GM20431 (cell line): Measurements from ENCODE around the gene RNF25.

ENCODE experiments used
- in situ Hi-C: fragments of 300-500 bp; cut with MseI, MboI; formaldehyde crosslinking; loops from one replicate; pipeline ENCODE4 v1.15.0; 2020; ENCODE audit warnings: low sequenced_read_pairs; ENCODE audit not compliant: unreplicated experiment

Gene RNF25, protein sequence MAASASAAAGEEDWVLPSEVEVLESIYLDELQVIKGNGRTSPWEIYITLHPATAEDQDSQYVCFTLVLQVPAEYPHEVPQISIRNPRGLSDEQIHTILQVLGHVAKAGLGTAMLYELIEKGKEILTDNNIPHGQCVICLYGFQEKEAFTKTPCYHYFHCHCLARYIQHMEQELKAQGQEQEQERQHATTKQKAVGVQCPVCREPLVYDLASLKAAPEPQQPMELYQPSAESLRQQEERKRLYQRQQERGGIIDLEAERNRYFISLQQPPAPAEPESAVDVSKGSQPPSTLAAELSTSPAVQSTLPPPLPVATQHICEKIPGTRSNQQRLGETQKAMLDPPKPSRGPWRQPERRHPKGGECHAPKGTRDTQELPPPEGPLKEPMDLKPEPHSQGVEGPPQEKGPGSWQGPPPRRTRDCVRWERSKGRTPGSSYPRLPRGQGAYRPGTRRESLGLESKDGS

DNA sequence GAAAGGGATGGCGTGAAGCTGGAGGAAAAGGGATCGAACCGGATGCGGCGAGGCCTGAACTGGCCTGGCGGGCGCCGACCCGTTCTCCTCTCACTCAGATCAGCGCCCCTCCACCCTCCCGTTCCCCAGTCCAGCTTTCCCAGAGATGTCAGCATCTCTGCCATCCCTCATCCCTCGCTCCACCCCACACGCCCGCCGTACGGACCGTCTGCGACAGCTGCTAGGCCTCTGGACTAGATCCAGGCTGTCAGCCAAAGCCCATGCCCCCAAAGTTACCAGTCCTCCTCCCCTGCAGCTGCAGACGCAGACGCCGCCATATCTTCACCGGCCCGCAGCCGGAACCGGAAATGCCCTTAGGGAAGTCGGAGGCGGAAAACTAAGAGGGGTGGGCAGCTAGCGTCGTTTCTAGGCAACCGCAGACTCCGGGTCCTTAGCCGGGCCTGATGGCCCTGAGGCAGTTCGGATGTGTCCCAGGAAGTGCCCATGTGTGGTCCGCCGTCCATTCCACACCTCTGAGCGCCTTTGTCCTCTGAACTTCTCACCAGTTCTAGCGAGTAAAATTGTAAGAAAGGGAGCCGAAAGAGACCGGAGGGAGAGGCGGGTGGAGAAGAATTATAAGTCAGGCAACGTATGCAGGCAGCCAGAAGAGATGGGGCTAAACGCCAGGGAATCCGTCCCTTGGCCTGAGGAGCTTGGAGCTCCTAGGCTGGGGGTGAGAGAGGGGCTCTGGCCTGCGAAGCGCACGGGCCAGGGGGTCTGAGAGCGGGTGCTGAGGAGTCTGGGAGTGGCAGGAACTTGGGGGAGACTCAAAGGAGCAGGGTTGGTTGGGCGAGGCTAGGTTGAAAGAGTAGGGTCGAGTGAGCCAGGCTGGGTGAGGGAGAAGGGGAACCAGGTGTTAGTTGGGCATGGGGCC lies at the start of gene RNF25, which contains the start of gene STK36:
Gene RNF25 (minus strand): TSS at position 349 of the 913 bp plus-strand sequence. CDS start 32 bp downstream, at position 317.
Gene STK36 (plus strand): TSS at position 433 of the 913 bp plus-strand sequence. CDS start 744 bp downstream, outside the sequence.
- in situ Hi-C loops, result loop anchor here (25.0 kb wide), 2 partner anchors 165 to 260 kb away; partner anchors contain the start of genes PRKAG3 and VIL1

DNA sequence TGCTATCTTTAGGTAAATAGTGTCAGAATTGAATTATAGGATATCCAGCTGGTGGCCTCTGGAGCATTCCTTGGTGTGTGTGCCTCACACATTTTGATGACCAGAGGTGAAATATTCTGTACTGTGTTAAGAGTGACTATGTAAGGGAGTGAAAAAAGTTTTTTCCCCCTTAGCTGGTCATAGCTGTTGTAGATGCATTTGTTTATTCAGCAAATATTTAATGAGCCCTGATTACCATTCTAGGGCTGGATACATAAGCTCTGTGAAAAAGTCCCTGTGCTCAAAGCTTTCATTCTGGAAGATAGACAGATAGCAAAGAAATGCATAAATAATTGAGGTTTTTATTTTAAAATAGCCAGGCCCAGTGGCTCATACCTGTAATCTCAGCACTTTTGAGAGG lies 49.7 kb upstream of the RNF25 start:
- in situ Hi-C loops, result no loop called here

DNA sequence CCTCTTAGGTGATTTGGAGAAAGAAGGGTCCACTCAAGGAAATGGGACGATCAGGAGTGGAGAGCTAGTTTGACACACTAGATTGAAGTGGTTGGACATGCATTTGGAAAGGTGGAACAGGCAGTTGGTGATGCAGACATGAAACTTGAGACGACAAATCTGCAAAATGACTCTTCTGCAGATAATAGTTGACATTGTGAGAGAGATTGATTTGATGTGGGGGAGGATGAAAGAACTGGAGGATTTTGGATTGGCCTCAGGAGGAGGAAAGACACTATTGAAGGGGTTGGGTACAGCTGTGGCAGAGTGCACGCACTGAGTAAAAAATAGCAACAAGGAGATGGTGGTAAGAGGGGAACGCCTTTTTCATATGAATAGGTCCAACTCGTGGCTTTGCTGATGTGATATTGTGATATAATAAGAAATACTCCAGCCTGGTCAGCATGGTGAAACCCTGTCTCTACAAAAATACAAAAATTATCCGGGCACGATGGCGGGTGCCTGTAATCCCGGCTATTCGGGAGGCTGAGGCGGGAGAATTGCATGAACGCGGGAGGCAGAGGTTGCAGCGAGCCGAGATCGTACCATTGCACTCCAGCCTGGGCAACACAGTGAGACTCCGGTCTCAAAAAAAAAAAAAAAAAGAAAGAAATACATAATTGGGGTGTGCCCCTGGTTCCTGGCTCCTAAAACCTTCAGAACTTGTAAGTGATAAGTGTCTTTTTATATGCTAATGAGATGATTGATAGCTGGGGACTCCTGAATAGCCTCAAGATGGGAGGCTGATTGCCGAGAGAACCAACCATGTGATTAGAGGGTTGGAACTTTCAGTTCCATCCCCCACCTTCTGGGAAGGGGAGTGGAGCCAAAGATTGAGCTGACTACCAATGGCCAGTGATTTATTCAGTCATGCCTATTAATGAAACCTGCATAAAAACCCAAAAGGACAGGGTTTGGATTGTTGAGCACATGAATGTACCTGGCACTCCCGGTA lies 48.5 kb upstream of the RNF25 start:
- in situ Hi-C loops, result no loop called here

DNA sequence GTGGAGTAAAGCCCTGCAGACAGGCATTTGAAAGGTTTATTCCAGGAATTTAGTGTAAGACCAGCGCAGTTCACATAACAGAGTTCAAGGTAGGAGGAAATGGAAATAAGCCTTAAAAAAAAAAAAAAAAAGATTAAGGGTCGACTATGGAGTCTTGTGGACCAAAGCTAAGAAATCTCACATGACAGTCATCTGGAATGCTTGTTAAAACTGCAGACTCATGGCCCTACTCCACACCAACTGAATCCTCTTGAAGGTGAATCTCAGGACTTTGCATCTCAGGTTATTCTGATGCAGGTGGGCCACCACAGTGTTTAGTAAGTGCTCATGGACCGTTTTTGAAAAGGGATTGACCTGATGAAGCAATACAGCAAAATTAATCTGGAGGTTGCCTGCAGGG lies 47.7 kb upstream of the RNF25 start:
- in situ Hi-C loops, result no loop called here

DNA sequence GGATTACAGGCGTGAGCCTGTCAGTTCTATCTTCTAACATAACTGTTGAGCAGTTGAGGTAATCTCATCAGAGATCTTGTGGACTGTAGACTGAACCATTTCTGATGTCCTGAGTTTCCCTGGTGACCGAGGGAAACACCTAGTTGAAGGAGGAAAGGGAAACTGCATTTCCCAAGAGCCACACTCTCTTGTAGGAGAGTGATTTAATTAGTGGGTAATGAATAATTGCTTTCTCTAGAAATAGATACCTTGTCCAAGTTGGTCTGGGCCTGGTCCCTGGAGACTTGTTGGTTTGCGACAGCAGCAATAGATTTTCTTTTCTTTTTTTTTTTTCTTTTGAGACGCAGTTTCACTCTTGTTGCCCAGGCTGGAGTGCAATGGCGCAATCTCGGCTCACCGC lies 46.3 kb upstream of the RNF25 start:
- in situ Hi-C loops, result no loop called here

DNA sequence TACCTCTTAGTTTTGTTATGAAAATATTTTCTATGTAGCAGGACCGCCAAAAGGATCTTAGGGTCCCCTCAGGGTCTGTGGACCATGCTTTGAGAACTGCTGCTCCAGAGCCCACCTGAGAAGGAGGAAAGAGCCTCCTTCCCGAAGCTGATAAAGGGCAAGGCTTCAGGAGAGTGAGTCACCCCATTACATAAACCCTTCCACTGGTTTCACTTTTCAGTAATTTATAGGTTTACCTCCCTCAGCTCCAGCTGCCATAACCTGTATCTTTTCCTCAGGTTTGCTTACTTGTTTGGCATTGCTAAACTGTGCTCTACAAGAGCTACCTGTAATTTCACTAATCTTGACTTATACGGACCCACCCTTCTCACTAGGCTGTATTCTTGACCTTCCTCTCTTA lies 45.5 kb upstream of the RNF25 start:
- in situ Hi-C loops, result no loop called here

DNA sequence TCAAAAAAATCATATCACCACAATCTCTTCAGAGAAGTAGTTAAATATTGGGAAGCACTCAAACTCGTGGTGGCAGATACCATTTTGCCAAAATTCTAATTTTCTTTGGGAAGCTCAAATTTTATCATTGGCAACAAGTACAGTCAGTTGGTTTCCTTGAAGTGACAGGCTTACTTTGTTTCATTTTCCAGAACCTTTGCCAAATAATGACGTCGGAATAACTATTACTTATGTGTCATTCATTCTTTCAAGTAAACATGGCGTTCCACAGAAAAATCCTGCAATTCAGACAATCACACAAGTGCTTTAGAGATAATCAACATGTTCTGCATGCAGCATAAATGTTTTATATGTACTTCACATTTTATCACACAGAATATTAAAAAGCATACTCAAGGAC lies 44.3 kb upstream of the RNF25 start:
- in situ Hi-C loops, result no loop called here

DNA sequence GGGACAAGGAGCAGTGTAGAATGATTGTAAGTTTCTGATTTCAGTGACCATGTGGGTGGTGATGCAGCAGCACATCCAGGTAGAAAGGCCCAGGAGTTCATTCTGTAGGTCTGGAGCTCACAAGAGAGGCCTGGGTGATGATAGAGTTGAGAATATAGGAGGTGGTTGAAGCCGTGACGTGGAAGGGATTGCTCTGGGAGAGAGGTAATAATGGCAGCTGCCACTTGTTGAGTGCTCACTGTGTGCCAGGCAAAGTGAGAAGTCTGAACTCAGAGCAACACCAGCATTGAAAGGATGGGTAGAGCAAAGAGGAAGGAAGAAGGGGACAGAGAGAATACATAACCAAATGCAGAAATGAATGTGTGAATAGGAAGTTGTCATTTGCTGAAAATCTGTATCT lies 42.1 kb upstream of the RNF25 start:
- in situ Hi-C loops, result no loop called here

DNA sequence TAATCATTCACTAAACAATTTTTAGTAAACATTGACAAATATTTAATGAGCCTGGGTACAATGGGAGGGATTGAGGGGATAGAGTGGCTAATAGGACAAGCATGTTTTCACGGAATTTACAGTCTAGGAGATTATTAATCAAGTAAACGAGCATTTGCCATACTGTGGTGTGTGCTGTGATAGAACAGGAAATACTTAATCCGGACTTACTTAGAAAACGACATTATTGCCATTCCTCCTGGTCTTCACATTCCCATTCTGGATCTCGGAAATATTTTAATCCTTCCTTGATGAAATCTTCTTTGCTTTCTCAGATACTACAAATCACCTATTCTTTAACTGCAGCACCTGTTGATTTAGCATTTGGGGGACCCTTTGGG lies 39.7 kb upstream of the RNF25 start:
- in situ Hi-C loops, result no loop called here

DNA sequence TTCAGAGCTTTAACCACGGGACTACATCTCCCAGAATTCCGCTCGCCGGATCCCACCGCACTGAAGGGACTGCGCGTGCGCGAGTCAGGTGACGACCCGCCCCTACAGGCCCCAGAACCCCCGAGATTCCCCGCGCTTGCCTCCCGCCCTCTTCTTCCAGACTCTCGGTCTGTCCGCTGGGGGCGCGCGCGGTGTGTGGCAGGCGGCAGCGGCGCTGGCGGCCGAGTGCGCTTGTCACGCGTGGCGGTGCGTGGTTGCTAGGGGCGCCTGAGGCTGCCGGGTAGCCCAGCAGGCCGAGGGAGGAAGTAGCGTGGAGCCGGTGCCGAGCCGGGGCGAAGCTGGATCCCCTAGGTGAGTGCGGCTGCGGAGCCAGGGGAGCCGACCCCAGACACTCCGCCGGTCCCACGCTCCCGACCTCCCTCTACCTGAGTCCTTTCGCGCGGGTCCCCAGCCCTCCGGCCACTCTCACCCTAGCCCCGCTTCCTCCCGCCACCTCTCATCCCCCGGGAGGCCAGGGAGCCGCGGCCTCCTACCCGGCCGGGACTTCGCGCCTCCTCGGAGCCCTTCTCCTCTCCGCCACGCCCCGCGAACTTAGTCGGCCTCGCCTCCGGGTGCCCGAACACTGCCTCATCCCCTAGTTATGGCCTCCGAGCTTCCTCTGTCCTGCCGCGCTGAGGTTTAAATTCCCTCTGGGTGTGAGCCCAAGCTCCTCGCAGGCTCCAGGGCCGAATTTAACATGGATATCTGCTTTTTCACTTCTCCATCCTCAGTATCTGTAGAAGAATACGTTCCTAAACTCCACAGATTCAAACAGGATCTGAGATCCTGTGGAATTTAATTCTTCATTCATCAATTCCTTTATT lies 39.1 kb upstream of the RNF25 start, which contains the start of gene TTLL4:
Gene TTLL4 (plus strand): TSS at position 149 of the 863 bp plus-strand sequence. CDS start 26,842 bp downstream, outside the sequence.
- in situ Hi-C loops, result no loop called here

DNA sequence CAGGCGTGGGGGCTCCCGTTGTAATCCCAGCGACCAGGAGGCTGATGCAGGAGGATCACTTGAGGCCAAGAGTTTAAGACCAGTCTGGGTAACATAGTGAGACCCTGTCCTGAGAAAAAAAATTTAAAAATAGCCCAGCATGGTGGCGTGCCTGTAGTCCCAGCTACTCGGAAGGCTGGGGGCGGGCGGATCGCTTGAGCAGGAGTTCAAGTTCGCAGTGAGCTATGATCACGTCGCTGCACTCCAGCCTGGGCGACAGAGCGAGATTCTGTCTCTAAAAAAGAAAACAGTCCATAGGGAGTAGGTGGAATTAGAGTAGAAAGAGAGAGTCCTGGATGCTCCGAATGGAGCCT lies 38.5 kb upstream of the RNF25 start:
- in situ Hi-C loops, result no loop called here

DNA sequence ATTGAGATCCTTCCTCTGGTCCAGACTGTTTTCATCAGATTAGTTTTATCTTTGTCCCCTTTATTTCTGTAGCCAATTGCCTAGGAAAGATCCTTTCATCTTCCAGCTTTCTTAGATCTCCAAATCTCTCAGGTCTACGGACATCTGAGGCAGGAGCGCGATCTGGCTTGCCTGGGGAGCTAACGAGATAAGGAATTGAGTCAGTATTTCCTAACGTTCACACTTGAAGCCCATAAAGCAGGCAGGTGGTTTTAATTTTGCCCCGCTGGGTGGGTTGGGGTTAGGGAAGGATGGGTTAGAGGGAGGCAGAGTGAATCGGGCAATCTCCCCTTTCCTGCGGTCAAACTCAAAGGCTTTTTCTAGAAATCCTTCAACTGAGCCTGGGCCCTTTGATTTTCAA lies 38.1 kb upstream of the RNF25 start:
- in situ Hi-C loops, result no loop called here

DNA sequence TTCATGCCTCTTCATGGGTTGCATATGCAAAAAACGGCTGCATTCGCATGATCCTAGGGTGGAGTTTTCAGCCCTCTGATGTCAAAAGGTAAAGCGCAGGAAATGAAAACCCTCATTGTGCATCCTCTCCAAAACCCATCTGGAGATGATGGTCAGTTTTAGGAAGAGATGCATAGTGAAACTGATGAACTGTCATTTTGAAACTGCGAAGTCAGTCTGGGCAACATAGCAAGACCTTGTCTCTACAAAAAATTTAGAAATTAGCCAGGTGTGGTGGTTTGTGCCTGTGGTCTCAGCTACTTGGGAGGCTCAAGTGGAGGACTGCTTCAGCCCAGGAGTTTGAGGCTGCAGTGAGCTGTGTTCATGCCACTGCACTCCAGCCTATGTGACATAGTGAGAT lies 36.3 kb upstream of the RNF25 start:
- in situ Hi-C loops, result no loop called here

DNA sequence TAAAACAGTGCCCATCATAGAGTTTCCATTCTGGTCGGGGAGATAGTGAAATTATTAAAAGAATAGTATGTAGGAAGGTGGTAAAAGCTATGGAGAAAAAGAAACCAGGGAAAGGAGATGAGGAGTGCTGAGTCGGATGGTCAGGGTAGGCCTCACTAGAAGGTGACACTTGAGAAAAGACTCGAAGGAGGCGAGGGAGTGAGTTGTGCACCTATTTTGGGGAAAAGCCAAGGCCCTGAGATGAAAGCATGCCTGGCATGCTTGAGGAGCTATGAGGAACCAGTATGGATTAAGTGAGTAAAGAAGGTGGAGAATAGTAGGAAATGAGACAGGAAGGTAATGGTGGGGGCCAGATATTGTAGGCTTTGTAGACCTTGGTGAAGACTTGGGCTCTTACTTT lies 31.5 kb upstream of the RNF25 start:
- in situ Hi-C loops, result no loop called here

DNA sequence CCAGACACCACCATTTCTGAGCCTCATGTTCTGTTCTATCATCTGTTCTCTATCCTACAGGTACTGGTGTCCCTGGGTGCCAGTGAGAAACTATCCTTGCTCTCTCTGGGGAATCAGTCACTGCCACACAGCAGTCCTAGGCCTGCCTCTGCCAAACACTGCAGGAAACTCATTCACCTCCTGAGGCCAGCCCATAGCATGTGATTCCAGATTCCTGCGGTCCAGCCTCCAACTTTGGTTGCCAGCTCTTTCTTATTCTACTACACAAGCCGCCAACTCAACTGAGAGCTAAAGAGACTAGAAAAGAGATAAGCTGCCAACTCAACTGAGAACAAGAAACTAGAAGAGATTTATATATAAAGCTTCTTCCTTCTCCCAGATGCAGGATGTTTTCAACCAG lies 30.0 kb upstream of the RNF25 start:
- in situ Hi-C loops, result no loop called here

DNA sequence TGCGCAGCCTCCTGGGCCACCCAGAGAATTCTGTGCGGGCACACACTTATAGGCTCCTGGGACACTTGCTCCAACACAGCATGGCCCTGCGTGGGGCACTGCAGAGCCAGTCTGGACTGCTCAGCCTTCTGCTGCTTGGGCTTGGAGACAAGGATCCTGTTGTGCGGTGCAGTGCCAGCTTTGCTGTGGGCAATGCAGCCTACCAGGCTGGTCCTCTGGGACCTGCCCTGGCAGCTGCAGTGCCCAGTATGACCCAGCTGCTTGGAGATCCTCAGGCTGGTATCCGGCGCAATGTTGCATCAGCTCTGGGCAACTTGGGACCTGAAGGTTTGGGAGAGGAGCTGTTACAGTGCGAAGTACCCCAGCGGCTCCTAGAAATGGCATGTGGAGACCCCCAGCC lies 27.1 kb upstream of the RNF25 start:
- in situ Hi-C loops, result no loop called here

DNA sequence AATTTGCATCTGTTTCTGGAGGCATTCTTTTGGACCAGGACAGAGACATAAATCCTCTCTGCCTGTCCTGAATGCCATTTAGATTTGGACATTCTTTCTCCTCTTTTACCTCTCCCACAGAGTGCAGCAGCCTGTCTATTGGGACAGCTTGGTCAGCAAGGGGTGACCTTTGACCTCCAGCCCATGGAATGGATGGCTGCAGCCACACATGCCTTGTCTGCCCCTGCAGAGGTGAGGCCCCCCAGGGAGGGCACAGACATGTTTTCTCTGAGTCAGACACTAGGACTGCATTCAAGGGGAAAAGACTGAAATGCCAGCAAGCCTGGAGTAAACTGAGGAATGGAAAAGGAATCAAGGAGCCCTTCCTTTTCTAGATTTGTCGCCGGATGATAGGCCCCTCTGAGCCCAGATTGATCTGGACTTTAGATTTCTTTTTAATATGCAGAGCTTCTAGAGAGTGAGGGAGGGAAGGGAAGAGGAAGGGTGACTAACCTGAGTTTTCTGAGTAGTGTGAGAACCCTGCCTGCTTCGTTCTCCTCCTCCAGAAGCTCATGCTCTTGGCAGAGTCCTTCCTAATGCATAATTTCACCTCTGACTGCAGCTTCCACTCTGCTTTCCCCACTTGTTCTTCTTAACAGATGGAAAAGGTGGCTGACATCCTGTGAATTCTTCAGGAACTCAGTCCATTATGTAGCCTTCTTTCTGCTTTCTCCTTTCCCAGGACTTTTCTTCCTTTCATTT lies 22.8 kb upstream of the RNF25 start:
- in situ Hi-C loops, result no loop called here

DNA sequence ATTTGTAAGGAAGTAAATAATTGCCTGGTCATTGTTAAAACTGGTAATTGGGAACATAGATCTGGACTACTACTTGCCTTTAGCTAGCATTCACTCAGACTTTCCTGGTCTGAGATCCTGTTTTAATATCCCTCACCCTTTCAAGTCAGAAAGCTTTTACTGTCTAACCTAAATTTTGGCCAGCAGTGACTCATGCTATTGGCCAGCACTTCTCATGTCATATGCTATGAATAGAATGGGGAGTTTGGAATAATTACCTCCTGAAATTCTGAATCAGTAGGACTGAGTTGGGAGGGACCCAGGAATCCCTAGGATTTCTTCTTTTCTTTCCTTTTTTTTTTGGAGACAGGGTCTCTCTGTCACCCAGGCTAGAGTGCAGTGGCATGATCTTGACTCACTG lies 19.4 kb upstream of the RNF25 start:
- in situ Hi-C loops, result no loop called here
